Activated CD4-positive, CD25-positive, alpha-beta regulatory T cell treated with anti-CD3 and anti-CD28 coated beads, Interleukin-2, amount 50 U/mL, for 24 hours (primary cell): ENCODE data around the gene CORT.

Source experiments
- ATAC-seq, 2 donors: fragments of 150-1000 bp; cut with Tn5 transposase; one replicate each; pipeline ENCODE4 v1.10.0; 2021; ENCODE audit warnings: mild to moderate bottlenecking in 1 of 2, moderate library complexity in 1 of 2

CORT gene

DNA sequence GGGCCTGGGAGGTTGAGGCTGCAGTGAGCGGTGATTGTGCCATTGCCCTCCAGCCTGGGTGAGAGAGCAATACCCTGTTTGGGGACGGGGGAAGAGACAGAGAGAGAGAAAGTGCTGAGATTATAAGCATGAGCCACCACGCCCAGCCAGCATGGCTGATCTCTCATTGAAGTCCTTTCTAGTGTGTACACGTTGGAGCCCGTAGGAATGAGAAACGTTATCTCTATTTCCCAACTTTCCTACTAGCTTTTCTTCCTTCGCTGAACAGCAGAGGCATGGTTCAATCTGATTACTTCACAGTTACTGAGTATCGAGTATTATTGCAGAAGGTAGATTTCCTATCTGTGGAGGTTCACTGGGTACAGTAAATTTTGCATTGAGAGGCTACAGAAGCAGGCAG lies 29.5 kb downstream of the CORT start:
- ATAC-seq = no peak

DNA sequence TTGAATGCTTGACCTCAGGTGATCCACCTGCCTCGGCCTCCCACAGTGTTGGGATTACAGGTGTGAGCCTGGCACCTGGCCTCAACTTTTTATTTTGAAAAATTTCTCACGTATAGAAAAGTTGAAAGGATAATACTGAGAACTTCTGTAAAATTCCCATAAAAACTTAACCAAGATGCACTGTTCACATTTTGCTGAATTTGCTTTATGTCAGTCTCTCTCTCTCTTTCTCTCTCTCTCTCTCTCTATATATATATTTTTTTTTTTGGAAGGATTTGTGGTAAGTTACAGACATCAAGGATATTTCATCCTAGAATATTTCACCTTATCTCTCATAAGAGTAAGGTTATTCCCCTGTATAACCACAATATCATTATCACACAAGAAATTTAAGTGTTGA lies 30.8 kb downstream of the CORT start:
- ATAC-seq = no peak

DNA sequence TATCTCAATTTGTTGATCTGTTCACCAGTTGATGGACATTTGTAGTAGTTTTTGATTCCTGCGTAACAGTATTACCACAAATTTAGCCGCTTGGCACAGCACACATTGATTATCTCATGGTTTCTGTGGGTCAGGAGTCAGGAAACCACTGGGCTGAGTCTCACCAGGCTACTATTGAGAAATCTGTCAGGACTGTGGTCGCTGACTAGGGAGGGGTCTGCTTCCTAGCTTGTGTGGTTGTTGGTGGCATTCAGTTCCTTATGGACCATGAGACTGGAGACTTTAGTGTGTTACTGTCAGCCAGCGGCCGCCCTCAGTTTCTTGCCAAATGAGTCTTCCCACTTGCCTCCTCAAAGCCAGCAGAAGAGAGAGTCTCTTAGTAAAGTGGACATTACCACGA lies 34.7 kb downstream of the CORT start:
- no peak for ATAC-seq

DNA sequence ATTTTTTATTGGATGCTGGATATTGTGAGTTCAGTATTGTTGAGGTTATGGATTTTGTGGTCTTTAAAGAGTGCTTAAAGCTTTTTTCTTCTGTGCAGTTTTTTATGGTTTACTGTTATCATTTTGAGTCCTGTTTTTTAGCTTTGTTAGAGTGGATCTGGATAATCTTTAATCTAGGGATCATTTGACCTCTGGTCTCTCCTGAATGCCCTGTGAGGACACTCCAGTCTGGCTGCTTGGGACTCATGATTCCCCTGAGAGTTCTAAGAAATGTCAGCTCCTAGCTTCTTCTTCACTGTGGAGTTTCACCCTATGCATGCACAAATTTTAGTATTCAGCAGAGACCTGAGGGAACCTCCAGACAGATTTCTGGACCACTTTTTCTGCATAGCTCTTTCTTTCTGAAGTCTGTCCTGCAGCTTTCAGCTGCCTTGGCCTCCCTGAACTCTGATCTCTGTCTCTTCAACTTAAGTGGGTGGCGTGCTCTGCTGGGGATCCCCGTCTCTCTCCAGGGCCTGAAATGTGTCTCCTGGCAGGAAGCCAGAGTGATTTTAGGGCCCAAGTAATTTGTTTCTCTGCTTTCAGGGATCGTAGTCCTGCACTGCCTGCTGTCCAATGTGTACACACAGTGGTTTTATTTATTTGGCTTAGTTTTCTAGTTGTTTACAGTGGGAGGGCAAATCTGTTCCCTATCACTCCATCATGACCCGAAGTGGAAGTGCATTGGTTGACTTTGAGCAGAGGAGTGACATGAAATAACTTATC lies 39.6 kb downstream of the CORT start:
- no peak for ATAC-seq

DNA sequence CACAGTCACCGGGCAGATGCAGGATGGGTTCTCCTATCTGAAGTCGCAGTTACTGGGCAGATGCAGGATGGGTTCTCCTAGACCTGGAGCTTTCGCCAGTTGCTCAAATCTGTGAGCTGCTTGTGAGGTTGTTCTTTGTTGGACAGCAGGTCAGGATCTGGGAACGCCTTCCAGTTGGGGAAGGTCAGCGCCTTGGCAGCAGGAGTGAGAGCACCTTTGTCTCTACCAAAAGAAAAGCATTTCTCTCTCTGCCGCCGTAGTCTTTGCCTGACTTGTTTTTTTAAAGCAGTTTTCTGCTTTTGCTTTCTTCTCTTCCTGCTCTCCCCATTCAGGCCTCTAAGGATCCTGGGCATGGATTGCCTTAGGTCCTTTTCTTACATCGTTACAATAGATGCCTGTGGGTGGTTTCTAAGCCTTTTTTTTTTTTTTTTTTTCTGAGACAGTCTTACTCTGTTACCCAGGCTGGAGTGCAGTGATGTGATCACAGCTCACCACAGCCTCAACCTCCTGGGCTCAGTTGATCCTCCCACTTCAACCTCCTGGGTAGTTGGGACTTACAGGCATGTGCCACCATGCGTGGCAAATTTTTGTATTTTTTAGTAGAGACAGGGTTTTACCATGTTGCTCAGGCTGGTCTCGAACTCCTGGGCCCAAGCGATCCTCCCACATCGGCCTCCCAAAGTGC lies 40.6 kb downstream of the CORT start:
- ATAC-seq = no peak

DNA sequence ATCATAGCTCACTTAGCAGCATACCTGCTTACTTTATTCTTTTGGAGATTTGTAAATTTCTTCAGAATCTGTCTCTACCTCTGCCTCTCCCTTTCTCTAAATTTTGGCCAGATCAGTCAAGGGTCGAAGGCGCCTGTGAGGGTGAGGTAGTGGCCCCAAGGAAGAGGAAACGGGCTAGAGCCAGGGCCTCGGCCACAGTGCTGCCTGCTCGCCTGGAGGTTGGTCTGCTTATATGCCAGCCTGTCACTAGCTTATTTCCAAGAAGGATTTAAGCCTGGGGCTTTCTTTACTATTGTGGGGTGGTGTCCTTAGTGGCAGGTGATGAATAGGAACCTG lies 44.6 kb downstream of the CORT start:
- no peak for ATAC-seq

DNA sequence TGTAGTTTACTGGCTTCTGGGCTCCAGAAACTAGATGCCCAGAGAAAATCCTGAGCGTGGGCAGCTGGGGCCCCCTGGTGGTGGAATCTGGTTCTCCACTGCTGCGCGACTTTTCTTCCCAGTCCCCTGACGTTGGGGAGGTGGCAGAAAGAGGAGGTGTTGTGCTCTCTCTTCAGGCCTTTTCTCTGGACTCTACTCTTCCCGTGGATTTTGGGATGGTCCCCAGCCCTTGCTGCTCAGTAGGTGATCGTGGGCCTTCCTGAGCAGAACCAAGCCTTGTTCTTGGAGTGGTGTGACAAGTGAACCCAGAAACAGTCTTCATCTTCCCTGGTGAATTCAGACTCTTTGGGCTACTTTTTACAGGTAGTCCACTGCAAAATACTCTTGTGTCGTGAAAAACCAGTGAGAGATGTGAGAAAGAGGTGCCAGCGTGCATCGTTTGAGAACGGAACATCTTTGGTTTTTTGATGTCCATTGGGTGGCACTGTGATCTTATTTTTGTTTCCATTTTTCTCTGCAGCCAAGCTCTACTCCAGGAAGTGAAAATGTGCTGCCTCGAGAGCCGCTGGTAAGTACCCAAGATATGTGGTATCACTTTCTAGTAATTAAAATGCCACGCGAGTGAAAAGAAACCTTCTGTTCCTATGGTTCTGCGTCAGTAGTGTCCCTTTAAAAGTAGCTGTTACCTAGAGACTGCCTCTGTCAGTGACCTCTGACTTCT lies 45.1 kb downstream of the CORT start:
- ATAC-seq = peak; percentile 92 to 94

DNA sequence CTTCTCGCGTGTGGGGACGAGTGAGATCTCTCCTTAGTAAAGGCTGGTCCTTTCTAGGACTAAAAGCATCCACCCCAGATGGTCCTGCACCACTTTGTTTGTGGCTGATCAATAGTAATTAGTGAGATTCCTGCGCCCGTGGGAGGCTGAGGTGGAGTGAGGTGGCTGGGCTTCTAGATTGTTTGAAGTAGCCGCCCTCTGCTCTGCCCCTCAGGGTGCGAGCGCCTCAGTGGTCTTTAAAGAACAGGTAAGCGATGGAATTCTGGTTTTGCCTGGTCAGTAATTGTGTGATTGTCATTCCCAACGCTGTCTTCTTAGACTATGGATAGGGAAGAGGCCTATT lies 45.6 kb downstream of the CORT start:
- no peak for ATAC-seq

DNA sequence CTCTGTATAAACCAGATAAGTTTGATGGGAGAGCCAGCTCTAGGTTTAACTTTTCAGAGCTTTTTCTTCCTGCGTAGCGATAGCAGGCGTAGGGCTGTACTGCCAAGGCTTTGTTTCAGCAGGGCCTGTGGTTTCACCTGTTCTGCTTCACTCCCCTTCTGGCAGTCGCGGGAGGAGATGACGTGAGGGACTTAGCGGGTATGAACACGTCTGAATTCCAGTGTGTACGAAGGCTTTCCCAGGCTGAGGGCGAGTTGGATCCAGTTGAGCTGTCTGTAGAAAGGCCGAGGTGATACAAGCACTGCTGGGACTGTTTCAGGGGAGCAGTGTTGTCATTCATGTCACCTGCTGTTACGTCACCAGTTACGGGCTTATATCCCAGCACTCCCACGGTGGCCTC lies 46.1 kb downstream of the CORT start:
- no peak for ATAC-seq

DNA sequence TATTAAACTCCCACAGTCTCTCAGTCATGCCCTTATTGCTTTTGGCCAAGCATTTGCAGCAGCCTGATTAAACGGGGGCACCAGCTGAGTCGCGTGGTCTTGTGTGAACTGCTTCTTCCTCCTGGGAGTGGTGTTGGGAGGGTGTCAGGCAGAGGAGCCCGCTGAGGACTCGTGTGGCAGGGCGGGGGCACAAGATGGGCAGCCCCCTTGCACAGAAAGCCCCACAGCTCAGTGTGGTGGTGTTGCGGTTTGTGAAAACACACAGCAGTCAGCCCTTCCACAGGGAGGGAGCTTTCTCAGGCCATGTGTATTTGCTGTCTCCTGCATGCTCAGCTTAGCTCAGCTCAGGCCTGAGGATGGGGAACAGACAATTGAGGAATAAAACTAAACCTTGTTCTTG lies 47.3 kb downstream of the CORT start:
- no peak for ATAC-seq

DNA sequence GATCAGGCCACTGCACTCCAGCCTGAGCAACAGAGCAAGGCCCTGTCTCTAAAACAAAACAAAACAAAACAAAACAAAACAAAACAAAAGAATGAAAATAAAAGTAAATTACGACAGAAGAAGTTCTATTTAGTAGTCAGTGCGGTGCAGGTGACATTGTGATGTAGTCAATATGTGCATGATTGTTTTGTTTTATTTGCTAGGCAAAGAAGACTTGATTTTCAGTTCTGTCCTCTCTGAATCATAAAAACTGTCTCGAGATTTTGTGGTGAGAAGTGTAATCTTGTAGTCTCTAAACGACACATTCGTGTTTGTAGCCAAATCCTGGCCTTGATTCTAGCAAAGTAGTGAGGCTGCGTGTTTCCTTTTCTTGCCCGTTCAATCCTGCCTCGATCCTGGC lies 48.4 kb downstream of the CORT start:
- ATAC-seq = peak in 1 of 2 donors; percentile 24
